GM12801 (cell line): ENCODE data around the gene BCLAF3.

Source experiments
- CTCF ChIP-seq: IDR thresholded peaks from one replicate; pipeline ENCODE4 v1.5.1; 2011; ENCODE audit warnings: control low read depth; ENCODE audit not compliant: insufficient read length; ENCODE audit errors: extremely low read depth

Gene BCLAF3

GRCh38 chrX:19968276-19968675, 22.6 kb downstream of the BCLAF3 start:
- no peak for TF ChIP-seq CTCF

GRCh38 chrX:19966056-19966455, 24.8 kb downstream of the BCLAF3 start:
- no peak for TF ChIP-seq CTCF

- TF ChIP-seq CTCF: no peak
These were observed 26.7 kb downstream of the BCLAF3 start for GRCh38 chrX:19964017-19964710.

- no peak for TF ChIP-seq CTCF
These were observed 29.9 kb downstream of the BCLAF3 start for GRCh38 chrX:19960913-19961312.

- TF ChIP-seq CTCF: no peak
These were observed 32.0 kb downstream of the BCLAF3 start for GRCh38 chrX:19958552-19959486.

- no peak for TF ChIP-seq CTCF
These were observed 33.9 kb downstream of the BCLAF3 start for GRCh38 chrX:19956923-19957322.

GRCh38 chrX:19956306-19956705, 34.6 kb downstream of the BCLAF3 start:
- no peak for TF ChIP-seq CTCF
